Measurements from ENCODE around the gene ISOC2.

GRCh38 chr19:55504252-55504603 is 42.8 kb upstream of the ISOC2 start:
- TF ChIP-seq CTCF (IDR thresholded peaks at IDR 0.05; ENCODE audit: low read depth, low read length): no peak
- no peak for TF ChIP-seq POLR2A (IDR thresholded peaks at IDR 0.05; ENCODE audit: extremely low read depth, insufficient read length)

Measured in NB4 (cell line).